NCI-H524 (cell line): ENCODE data around the gene EML1.

Source experiments
- DNase-seq, 2 experiments: peaks; one replicate each; lab custom pipeline; 2025; lab: John Stamatoyannopoulos, UW

EML1 gene

GRCh38 chr14:99904506-99904905, 111.3 kb downstream of the EML1 start:
- DNase-seq, result no peak

DNA sequence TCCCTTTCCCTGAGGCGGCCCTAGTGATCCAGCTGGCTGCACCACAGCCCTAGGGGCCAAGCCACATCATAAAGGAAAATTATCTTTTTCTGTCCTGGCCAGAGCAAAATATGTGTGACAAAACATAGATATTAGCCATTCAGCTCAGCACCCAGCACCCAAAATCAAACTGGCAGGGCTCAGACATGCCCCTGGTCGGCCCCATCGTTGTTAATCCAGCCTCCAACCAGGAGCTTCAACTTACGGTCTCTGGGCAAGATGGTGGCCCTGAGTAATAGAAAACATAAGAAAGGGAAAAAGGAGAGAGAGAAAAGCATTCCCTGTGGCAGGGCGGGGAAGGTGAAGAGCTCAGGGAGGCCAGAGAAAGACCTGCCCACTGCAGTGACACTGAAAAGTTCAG, 111.9 kb downstream of the EML1 start:
- DNase-seq, result no peak

DNA sequence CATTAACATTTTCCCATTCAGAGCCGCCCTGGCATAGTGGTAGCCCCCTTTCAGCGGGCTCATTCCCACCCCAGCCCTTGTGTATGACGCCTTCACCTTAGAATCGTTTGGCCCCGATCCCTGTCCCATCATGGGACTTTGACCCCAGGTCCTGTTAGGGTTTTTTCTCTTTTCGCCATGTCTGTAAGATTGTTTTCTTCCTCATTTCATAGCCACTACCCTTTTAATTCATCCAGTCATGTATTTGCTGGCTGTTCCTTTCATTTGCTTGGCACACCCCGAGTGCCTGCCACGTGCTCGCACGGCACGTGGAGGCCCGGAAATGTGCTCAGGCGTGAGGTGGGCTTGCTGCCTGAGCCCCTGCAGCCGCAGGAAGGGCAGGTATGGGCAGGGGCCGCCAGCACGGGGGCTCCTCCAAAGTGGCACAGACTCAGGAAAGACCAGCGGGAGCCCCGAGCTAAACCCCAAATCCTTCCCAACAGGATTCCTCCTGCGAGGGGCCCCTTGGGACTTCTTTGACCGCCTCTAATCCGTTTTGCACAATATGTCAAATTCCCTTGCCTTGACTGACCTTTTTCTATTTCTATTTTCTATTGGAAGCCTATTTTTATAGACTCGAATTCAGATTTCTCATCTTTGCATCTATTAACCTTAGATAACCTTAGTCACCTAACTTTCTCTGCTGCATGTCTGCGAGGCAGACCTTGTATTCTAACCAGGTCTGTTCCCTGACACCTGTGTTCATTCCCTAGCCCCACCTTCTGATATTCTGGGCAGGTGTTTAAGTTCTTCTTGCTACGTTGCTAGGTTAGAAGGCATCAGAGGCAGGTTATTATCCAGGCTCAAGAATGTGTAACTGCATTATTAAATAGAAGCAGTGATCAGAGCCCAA, 114.8 kb downstream of the EML1 start:
- peak; percentile 78 to 82 for DNase-seq

DNA sequence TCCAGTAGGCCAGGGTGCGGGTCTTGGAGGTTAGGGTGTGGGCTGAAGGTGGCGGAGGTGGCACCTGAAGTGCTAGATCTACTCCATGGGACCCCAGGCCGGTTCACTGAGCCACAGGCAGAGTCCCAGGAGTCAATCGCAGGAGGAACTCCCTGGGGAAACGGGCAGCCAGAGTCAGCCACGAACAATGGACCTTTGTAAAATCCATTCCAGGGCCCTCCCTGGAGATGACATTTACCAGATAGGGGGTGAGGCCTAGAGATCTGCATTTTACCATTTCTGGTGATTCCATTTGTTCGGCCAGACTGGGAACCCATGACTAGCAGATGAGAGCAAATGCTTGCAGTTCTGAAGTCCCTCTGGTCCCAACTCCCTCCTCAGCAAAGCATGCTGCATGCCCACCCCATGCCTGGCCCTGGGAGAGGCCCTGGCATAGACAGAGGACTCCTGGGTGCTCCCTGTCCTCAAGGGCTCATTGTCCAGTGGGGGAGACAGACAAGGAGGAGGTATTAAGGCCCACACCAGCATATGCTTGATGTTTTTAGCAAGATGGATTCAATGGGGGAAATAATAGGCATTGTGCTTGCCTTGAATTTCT, 115.5 kb downstream of the EML1 start:
- no peak for DNase-seq

- DNase-seq, result peak in 1 of 2 experiments; percentile 32
These were observed 116.4 kb downstream of the EML1 start for GRCh38 chr14:99909513-99910064.

GRCh38 chr14:99910337-99911309, 117.4 kb downstream of the EML1 start:
- peak; percentile 50 to 76 for DNase-seq

GRCh38 chr14:99915305-99916090, 122.3 kb downstream of the EML1 start:
- DNase-seq, result no peak

DNA sequence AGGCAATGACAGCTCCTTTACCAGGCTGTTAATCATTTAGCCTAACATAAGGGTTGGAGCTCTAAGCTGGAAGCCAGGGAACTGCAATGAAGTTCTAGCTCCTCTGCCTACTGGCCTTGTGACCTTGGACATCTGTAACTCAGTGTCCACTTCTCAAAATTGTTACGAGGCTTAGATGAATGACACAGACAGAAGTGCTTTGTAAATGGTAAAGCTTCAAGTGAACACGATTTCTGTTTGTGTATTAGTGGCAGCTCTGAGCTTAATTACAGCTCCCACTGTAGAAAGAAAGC, 122.8 kb downstream of the EML1 start:
- no peak for DNase-seq

- no peak for DNase-seq
These were observed 125.6 kb downstream of the EML1 start for GRCh38 chr14:99918781-99919180.

DNA sequence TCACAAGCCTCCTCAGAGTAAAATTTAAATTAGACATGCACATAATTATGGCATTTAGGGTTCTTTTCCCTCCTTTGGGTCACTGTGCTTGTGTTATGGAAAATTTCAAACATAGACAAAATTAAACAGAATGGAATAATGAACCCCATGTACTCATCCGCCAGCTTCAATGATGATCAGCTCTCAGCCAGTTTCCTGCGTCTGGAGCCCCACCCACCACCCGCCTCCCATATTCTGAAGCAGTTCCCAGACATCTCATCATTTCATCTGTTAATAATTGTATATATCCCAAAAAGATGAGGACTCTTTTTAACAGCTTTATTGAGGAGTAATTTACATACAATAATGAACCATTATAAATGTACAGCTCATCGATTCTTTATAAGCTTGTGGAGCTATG, 128.2 kb downstream of the EML1 start:
- DNase-seq, result no peak

GRCh38 chr14:99924379-99924778, 131.2 kb downstream of the EML1 start:
- DNase-seq, result no peak

DNA sequence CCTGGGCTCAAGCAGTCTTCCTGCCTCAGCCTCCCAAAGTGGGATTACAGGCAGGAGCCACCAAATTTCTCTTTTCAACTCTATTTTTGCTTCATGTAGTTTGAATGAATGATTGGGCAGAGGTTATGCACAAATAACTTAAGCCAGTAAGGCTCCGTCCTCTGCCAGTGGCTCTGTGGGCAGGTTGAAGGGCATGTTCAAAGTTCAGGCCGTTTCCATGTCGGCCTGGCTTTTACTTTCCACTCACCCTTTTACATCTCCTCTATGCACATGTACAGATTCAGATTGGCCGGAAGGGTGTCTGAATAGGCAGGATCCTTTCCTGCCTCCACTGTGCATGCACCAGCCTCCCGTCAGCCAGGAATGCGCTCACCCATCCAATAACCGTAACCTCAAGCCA, 132.3 kb downstream of the EML1 start:
- DNase-seq, result no peak

DNA sequence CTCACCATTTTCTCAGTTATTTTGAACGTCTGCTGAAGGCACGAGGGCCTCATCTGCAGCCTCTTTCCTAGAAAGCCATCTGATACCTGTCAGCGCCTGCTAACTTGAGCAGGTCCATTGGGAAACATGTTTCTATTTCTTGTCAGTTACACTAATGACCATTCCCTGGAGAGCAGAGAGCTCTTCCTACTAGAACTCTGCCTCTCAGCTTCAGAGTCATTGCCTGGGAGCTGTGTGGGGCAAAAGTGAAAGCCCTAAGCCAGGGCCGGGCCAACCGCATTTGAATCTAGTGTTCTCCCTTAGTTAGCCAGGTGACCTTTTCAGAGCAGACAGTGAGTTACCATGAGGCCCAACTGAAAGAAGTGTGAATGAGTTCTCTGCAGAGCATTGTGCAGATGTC, 135.8 kb downstream of the EML1 start:
- no peak for DNase-seq

- DNase-seq, result no peak
These were observed 136.4 kb downstream of the EML1 start for GRCh38 chr14:99929601-99930000.

DNA sequence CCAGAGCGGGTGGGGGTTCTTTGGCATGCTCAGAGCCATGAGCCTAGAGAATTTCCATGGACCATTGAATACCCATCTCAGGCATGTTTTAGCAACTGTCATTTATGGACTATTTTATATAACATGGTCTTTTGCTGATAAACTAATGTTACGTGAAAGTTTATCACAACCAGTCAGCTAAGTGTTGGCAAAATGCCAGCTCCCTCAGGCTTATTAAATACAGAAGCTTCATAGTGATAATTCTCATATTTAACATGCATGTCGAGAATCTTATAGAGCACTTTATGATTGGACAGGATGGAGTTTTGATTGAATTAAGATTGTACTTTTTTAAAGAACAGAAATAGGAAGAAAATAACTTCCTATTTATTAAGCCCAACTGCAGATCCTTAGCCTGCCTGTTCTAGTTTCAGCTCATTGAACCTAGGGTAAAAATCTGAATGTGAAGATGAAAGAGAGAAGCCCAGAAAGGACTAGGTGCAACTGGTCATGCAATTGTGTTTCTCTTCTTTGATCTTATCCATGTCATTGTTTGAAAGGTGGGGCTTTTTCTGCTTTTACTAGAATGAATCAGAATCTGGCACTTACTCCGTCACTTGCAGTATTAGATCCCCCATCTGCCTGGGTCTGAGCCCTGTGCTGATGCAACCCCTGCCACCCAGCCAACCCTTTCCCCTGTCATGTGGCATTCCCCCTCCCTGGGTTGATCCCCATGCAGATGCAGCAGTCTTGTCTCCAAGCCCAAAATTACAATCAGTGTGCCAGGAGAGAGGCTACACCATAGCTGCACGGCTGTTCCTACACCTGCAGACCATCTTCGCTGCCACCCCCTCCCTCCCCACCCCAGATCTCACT, 137.4 kb downstream of the EML1 start:
- peak in 1 of 2 experiments; percentile 26 for DNase-seq

DNA sequence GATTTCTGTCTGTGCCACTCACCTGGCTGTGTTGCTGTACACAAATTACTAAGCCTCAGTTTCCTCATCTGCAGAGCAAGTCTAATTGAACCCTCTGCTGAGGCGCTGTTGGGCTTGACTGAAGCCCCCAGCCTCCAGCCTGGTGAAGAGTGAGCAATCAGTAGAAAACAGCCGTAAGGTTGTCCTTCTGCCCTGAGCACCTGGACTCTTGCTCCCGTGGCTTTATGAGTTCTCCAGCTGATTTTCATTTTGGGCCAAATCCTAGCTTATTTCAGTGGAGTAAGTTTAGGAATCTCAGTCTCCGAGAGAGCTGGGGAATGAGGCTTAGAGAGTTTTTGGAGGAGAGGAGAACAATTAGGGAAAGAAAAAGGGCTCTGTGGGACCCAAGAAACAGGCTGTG, 138.1 kb downstream of the EML1 start:
- DNase-seq, result no peak

- no peak for DNase-seq
These were observed 142.8 kb downstream of the EML1 start for GRCh38 chr14:99936056-99936455.

- DNase-seq, result no peak
These were observed 143.7 kb downstream of the EML1 start for GRCh38 chr14:99936738-99937474.

GRCh38 chr14:99937475-99938244, 144.4 kb downstream of the EML1 start:
- DNase-seq, result no peak
